ENCODE data around the gene STYK1. TPM values are rescaled to one million over a fixed set of nuclear protein-coding genes. Genes with fewer than 3 reads are reported as not detected.

The STYK1 gene
- polyA plus RNA-seq, 3 donors from 2014 or later = 1.4 to 2.8 (median 1.8) TPM

DNA sequence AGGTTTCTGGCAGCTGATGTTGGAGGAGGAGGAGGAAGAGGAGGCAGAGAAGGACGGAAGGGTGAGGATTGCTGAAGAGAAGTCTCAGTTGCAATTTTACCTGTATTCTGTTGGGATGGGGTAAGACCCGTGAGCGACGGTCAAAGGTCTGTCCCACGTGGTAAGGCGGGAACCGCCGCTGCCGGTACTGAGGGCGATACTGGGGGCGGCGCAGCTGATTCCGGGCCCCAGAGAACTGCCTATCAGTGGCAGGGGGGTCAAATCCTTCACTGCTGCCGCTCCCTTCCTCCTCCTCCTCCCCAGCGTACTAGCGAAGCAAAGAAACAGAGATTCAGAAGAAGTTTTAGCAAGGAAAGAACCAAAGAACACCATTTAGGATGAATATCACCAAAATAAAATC lies 36.0 kb upstream of the STYK1 start:
- DNase-seq = no peak
- no peaks in the 10 kb centered on the region for H3K4me1 Mint-ChIP-seq
- H3K4me3 Mint-ChIP-seq = no peak overlapping the region
- H3K36me3 Mint-ChIP-seq = no peaks in the 10 kb centered on the region
- H3K27ac Mint-ChIP-seq = no peak overlapping the region
- no peaks in the 10 kb centered on the region for H3K9me3 Mint-ChIP-seq
- H3K27me3 Mint-ChIP-seq (ENCODE audit: low read depth in 3 of 3) = peaks cover 3 to 13% (median 8%) of the 10 kb centered on the region in 3 donors

DNA sequence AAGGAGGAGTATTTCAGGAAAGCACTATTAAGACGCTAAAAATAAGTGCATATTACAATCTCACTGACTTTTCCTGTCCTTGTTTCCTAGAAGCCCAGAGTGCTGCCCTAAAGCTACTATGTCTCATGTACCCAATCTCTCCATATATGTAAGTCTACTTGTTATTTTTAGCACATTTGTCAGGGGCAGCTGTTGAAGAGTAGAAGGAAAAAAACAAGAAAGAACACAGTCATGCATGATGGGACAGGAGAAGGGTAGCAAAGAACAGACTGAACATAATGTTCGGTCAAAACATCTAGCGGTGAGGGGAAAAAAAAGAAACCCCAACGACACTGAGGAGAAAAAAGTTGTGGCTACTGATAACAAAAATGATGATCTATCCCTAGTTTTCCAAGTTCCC lies 35.0 kb upstream of the STYK1 start:
- no peaks in the 10 kb centered on the region for H3K4me1 Mint-ChIP-seq
- H3K27ac Mint-ChIP-seq = no peak overlapping the region
- no peaks in the 10 kb centered on the region for H3K36me3 Mint-ChIP-seq
- no peak for DNase-seq
- peaks cover 3 to 15% (median 8%) of the 10 kb centered on the region in 3 donors for H3K27me3 Mint-ChIP-seq (ENCODE audit: low read depth in 3 of 3)
- H3K9me3 Mint-ChIP-seq = no peaks in the 10 kb centered on the region
- H3K4me3 Mint-ChIP-seq = no peak overlapping the region

DNA sequence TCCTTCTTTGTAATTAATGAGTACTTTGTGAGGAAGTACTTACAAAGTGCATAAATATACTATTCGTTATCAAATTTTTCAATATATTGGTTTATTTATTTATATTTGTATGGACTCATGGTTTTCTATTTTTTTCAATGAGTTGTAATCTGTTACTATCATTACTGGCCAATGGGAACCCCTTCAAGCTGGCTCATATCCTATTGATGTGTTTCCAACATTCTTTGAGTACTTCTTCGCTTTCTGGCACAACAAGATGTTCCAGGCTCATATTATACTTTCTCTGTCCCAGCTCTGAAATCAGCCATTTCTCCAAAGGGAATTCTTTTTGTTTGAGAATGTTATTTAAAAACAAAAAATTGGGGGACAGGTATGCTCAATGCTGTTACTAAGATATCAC lies 31.8 kb upstream of the STYK1 start:
- Mint-ChIP-seq H3K36me3 (no peaks in the 10 kb centered on the region), H3K4me3 (no peak overlapping the region), H3K9me3 (no peaks in the 10 kb centered on the region), H3K27ac (no peak overlapping the region), H3K27me3 (ENCODE audit: low read depth in 3 of 3) (peaks cover 3 to 12% (median 5%) of the 10 kb centered on the region in 3 donors), H3K4me1 (peaks cover 3 to 12% of the 10 kb centered on the region in 2 donors)
- DNase-seq = no peak

DNA sequence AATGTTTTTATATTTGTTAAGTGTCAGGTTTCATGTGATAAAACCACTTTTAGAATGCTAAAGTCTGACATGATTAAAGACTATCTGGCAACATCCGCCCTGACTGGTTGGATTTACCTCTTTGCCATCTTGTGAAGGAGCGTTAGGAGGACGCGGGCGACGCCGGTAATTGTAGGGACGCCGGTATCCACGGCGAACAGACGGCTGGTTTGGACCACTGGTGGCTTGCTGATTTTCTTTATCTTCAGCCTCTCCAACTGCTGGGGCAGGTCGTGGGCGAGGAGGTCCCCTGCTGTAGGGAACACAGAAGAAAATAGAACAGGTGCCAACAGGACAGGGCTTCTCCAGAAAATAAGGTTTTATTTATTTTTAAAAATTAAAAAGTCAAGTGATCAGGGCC lies 28.0 kb upstream of the STYK1 start:
- H3K27ac Mint-ChIP-seq = peak overlapping the region in 1 of 6 donors; percentile 83
- no peak for DNase-seq
- no peaks in the 10 kb centered on the region for H3K9me3 Mint-ChIP-seq
- H3K27me3 Mint-ChIP-seq (ENCODE audit: low read depth in 3 of 3) = peaks cover 0 to 7% (median 3%) of the 10 kb centered on the region in 3 donors
- H3K4me3 Mint-ChIP-seq = peak overlapping the region in 1 of 5 donors; percentile 72
- peaks cover 3 to 14% of the 10 kb centered on the region in 2 donors for H3K4me1 Mint-ChIP-seq
- no peaks in the 10 kb centered on the region for H3K36me3 Mint-ChIP-seq

DNA sequence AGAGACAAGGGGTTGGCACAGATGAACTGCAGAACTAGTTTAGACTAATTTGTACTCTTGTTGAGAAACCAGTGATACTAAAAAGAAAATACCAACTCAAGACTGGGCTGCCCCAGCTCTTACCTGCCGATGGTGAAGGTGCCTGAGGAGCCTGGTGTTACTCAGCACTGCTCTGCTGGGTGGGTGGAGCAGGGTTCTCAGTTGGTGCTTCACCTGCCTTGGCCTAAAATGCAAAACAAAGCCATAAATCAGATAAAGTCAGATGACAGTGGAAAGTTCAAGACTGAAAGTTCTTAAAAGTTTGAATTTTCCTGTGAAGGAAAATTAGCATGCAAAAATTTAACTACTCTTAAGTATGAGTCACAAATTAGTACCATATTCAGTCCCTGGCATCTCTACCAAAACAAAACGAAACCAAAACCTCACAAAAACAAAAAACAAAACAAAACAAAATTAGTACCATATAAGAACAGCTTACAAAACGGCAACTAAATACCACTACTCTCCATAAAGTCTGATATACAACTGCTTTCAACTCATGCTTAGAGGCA lies 27.4 kb upstream of the STYK1 start:
- H3K36me3 Mint-ChIP-seq = no peaks in the 10 kb centered on the region
- DNase-seq = peak in 1 of 3 donors; percentile 16
- peaks cover 0 to 3% (median under 1%) of the 10 kb centered on the region in 3 donors for H3K27me3 Mint-ChIP-seq (ENCODE audit: low read depth in 3 of 3)
- peak overlapping the region in 4 of 6 donors; percentile 2 to 83 (median 58) for H3K27ac Mint-ChIP-seq
- peaks cover 3 to 14% of the 10 kb centered on the region in 2 donors for H3K4me1 Mint-ChIP-seq
- peak overlapping the region in 4 of 5 donors; percentile 2 to 72 (median 26) for H3K4me3 Mint-ChIP-seq
- no peaks in the 10 kb centered on the region for H3K9me3 Mint-ChIP-seq

DNA sequence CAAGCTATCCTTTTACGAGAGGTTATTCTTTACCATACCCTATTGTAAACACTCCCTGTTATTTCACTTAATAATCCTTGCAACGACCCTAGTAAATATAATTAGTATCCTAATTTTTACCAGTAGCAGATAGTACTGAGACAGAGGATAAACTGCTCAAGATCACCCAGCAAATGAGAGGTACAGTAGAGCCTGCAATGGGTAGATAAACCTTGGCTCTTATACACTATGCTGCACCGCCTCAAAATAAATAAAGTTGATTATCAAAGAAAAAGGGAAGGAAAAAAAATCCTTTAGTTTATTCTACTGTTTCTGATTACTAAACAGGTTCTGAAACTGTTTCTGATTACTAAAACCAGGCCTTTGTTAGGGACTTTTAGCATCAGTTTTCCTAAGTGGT lies 26.7 kb upstream of the STYK1 start:
- peaks cover 3 to 14% of the 10 kb centered on the region in 2 donors for H3K4me1 Mint-ChIP-seq
- H3K9me3 Mint-ChIP-seq = no peaks in the 10 kb centered on the region
- no peak overlapping the region for H3K27ac Mint-ChIP-seq
- no peak for DNase-seq
- no peaks in the 10 kb centered on the region for H3K36me3 Mint-ChIP-seq
- peaks cover 0 to 3% (median 2%) of the 10 kb centered on the region in 3 donors for H3K27me3 Mint-ChIP-seq (ENCODE audit: low read depth in 3 of 3)
- H3K4me3 Mint-ChIP-seq = no peak overlapping the region

GRCh38 chr12:10697862-10698261 lies 24.0 kb upstream of the STYK1 start:
- Mint-ChIP-seq H3K4me3 (no peak overlapping the region), H3K9me3 (no peaks in the 10 kb centered on the region), H3K36me3 (no peaks in the 10 kb centered on the region), H3K27ac (no peak overlapping the region), H3K4me1 (peaks cover 3 to 14% of the 10 kb centered on the region in 2 donors), H3K27me3 (ENCODE audit: low read depth in 3 of 3) (peaks cover 0 to 8% (median 3%) of the 10 kb centered on the region in 3 donors)
- no peak for DNase-seq

DNA sequence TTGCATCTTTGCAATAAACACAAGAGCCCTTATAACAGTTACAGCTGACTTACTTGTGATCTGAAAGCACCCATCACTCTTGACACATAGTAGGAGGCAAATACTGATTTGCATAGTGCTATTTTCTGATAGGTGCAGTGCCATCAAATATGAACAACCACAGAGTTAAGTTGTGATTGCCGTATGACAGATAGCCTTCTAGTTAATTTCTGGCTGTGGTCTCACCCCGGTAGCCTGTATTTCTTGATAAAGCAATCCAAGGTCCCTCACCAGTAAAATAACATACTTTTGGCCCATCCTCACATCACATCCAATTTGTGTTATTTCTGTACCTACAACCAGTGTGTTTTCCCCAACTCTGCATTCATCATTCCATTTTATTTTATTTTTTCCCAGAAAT lies 23.3 kb upstream of the STYK1 start:
- H3K27ac Mint-ChIP-seq = no peak overlapping the region
- H3K36me3 Mint-ChIP-seq = no peaks in the 10 kb centered on the region
- H3K4me3 Mint-ChIP-seq = no peak overlapping the region
- H3K27me3 Mint-ChIP-seq (ENCODE audit: low read depth in 3 of 3) = peaks cover 0 to 8% (median 3%) of the 10 kb centered on the region in 3 donors
- H3K4me1 Mint-ChIP-seq = peaks cover 3 to 14% of the 10 kb centered on the region in 2 donors
- H3K9me3 Mint-ChIP-seq = no peaks in the 10 kb centered on the region
- DNase-seq = no peak

DNA sequence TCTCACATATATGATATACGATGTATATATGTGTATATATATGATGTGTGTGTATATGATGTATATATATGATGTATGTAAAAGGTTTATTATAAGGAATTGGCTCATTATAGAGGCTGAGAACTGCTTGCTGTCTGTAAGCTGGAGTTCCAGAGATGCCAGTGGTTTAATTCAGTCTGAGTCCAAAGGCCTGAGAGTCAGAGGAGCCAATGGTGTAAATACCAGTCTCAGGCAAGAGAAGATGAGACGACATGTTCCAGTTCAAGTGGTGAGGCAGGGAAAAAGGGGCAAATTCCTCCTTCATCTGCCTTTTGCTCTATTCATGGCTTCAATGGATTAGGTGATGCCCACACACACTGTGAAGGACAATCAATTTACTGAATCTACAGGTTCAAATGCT lies 17.1 kb upstream of the STYK1 start:
- Mint-ChIP-seq H3K9me3 (peaks cover 0 to 2% (median 0%) of the 10 kb centered on the region in 6 donors), H3K4me1 (no peaks in the 10 kb centered on the region), H3K27me3 (ENCODE audit: low read depth in 3 of 3) (peaks cover 0 to 6% (median 6%) of the 10 kb centered on the region in 3 donors), H3K36me3 (peaks cover 0 to 5% (median 0%) of the 10 kb centered on the region in 3 donors), H3K27ac (no peak overlapping the region), H3K4me3 (no peak overlapping the region)
- DNase-seq = no peak

DNA sequence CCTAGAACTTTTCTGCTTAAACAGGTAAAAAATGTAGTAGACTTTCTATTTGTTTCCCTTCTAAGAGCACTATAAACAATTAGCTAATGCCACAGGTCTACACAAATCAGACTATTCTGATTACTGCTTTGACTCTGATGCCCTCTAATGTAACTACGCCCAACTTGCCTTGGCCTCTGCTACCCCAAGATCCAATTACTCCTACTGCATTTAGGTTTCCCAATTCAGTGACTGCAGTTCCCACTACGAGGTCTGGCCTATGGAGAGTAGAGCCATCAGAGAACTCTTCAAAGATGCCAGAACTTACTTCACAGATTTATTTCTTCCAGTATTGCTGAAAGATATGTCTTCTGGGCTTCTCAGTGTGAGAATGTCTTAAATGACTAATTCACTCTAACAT lies 15.3 kb upstream of the STYK1 start:
- H3K27ac Mint-ChIP-seq = no peak overlapping the region
- no peak for DNase-seq
- H3K9me3 Mint-ChIP-seq = peaks cover 0 to 2% (median 0%) of the 10 kb centered on the region in 6 donors
- H3K36me3 Mint-ChIP-seq = peaks cover 0 to 5% (median 0%) of the 10 kb centered on the region in 3 donors
- H3K27me3 Mint-ChIP-seq (ENCODE audit: low read depth in 3 of 3) = peaks cover 0 to 3% (median 2%) of the 10 kb centered on the region in 3 donors
- no peaks in the 10 kb centered on the region for H3K4me1 Mint-ChIP-seq
- H3K4me3 Mint-ChIP-seq = no peak overlapping the region

DNA sequence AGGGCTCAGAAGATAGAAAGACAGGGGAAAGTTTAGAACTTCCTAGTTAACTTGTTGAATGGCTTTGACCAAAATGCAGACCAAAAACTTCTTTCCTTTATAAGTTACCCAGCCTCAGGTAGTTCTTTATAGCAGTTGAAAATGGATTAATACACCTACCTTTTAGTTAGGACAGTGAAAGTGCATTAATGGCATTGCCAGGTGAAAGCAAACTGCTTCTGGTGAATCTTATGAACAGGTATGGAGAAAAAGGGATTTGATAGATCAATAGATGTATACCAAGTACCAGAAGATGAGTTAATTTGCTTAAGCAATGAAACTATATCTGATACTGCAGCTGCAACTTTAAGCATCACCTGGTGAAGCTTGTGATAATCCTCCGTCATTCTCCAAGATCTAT lies 14.2 kb upstream of the STYK1 start:
- H3K9me3 Mint-ChIP-seq = peaks cover 0 to 2% (median 0%) of the 10 kb centered on the region in 6 donors
- peaks cover 0 to 3% (median 2%) of the 10 kb centered on the region in 3 donors for H3K27me3 Mint-ChIP-seq (ENCODE audit: low read depth in 3 of 3)
- peaks cover 0 to 5% (median 0%) of the 10 kb centered on the region in 3 donors for H3K36me3 Mint-ChIP-seq
- no peak overlapping the region for H3K27ac Mint-ChIP-seq
- no peak overlapping the region for H3K4me3 Mint-ChIP-seq
- DNase-seq = no peak
- no peaks in the 10 kb centered on the region for H3K4me1 Mint-ChIP-seq

DNA sequence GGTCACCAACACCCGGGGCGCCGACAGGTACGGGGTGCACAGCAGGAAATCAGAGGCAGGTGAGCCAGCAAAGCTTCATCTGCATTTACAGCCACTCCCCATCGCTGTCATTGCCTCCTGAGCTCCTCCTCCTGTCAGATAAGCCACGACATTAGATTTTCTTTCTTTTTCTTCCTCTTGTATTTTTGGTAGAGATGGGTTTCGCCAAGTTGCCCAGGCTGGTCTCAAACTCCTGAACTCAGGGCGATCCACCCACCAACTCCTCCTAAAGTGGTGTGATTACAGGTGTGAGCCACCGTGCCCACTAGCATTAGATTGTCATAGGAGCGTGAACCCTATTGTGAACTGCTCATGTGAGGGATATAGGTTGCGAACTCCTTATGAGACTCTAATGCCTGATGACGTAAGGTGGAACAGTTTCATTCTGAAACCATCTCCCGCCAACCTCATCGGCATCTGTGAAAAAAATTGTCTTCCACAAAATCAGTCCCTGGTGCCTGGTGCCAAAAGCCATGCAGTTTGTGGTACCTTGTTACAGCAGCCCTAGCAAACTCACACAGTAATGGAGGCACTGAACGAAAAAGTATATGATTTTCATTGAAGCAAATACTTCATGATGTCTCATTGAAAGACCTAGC lies 1.5 kb downstream of the STYK1 start:
- H3K9me3 Mint-ChIP-seq = no peaks in the 10 kb centered on the region
- peaks cover 13 to 22% (median 14%) of the 10 kb centered on the region in 3 donors for H3K27me3 Mint-ChIP-seq (ENCODE audit: low read depth in 3 of 3)
- H3K36me3 Mint-ChIP-seq = no peaks in the 10 kb centered on the region
- DNase-seq = peak; percentile 10 to 45 (median 41)
- H3K27ac Mint-ChIP-seq = peak overlapping the region; percentile 71 to 84 (median 78)
- peaks cover 54 to 69% of the 10 kb centered on the region in 2 donors for H3K4me1 Mint-ChIP-seq
- H3K4me3 Mint-ChIP-seq = peak overlapping the region; percentile 83 to 92 (median 86)

- H3K27me3 Mint-ChIP-seq (ENCODE audit: low read depth in 3 of 3) = peaks cover 7 to 11% (median 11%) of the 10 kb centered on the region in 3 donors
- H3K4me1 Mint-ChIP-seq = peaks cover 44 to 59% of the 10 kb centered on the region in 2 donors
- H3K4me3 Mint-ChIP-seq = no peak overlapping the region
- H3K36me3 Mint-ChIP-seq = no peaks in the 10 kb centered on the region
- no peak overlapping the region for H3K27ac Mint-ChIP-seq
- H3K9me3 Mint-ChIP-seq = no peaks in the 10 kb centered on the region
- no peak for DNase-seq
Observed at GRCh38 chr12:10669533-10669932, 4.3 kb downstream of the STYK1 start.

DNA sequence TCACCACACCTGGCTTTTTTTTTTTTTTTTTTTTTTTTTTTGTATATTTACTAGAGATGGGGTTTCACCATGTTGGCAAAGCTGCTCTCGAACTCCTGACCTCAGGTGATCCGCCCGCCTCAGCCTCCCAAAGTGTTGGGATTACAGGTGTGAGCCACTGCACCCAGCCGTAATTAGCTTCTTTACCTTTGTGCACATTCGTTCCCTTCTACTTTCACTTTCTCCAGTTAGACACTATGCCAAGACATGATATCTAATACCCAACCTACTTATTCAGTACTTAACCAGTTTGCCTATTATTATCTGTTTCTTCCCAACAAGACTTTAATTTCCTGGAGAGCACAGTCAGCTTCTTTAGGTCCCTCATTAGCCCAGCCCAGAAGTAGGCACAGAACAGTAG lies 5.3 kb downstream of the STYK1 start:
- peak overlapping the region in 4 of 6 donors; percentile 30 to 54 (median 36) for H3K27ac Mint-ChIP-seq
- no peaks in the 10 kb centered on the region for H3K9me3 Mint-ChIP-seq
- H3K36me3 Mint-ChIP-seq = no peaks in the 10 kb centered on the region
- DNase-seq = peak in 2 of 3 donors; percentile 5 to 9
- H3K27me3 Mint-ChIP-seq (ENCODE audit: low read depth in 3 of 3) = peaks cover 0 to 7% (median 5%) of the 10 kb centered on the region in 3 donors
- peak overlapping the region; percentile 59 to 72 (median 61) for H3K4me3 Mint-ChIP-seq
- H3K4me1 Mint-ChIP-seq = peaks cover 34 to 49% of the 10 kb centered on the region in 2 donors
